ENCODE results near the gene DCN.

DCN gene

DNA sequence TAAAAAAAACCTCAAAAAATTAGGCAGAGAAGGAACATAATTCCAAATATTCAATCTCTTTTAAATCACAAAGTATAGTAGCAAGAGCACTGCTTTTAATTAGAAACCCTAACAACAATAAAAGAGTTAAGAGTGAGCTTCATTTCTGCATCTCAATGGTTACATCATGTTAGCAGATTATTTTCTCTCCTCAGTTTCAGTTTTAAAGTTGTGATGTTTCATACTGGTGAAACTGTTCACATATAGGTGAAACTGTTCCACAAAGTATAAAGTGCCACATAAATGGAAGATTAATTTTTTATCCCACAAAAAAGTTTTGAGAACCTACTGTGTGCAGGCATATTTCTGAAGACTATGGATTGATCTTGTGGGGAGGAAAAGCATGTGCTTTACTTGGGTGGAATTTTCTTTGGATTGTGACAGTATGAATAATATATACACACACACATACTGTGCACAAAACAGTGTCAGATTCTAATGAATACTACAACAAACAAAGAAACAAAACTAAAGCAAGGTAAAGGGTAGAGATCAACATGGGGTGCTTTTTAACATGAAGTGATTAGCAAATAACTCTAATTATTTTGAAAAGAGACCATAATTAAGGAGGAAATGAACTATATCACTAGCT, 88.5 kb downstream of the DCN start:
- no peaks in the 10 kb centered on the region for H3F3A ChIP-seq (ENCODE audit: insufficient read depth, low read length)
- no peak overlapping the region for H3K9ac ChIP-seq (ENCODE audit: low read length)
- H3K36me3 ChIP-seq (ENCODE audit: insufficient read depth, low read length): no peaks in the 10 kb centered on the region
- no peaks in the 10 kb centered on the region for H3K9me2 ChIP-seq (ENCODE audit: low read depth, low read length)
- H3K4me1 ChIP-seq (ENCODE audit: insufficient read depth, low read length, severe bottlenecking): no peaks in the 10 kb centered on the region
- H3K27ac ChIP-seq (ENCODE audit: low read depth, low read length, poor library complexity, severe bottlenecking): no peak overlapping the region
- no peak overlapping the region for H3K4me3 ChIP-seq (ENCODE audit: low read depth, low read length, poor library complexity, severe bottlenecking)
- no peaks in the 10 kb centered on the region for H4K20me1 ChIP-seq (ENCODE audit: insufficient read depth, low read length)
- no peak overlapping the region for H2AFZ ChIP-seq (ENCODE audit: low read length)
- no peak overlapping the region for H3K4me2 ChIP-seq (ENCODE audit: low read length)
- H3K27me3 ChIP-seq (ENCODE audit: insufficient read depth, low read length): no peaks in the 10 kb centered on the region
- H3K9me3 ChIP-seq (ENCODE audit: low read length): no peaks in the 10 kb centered on the region
- no peaks in the 10 kb centered on the region for H3K79me2 ChIP-seq (ENCODE audit: insufficient read depth, low read length)
- TF ChIP-seq, protein P1, sequence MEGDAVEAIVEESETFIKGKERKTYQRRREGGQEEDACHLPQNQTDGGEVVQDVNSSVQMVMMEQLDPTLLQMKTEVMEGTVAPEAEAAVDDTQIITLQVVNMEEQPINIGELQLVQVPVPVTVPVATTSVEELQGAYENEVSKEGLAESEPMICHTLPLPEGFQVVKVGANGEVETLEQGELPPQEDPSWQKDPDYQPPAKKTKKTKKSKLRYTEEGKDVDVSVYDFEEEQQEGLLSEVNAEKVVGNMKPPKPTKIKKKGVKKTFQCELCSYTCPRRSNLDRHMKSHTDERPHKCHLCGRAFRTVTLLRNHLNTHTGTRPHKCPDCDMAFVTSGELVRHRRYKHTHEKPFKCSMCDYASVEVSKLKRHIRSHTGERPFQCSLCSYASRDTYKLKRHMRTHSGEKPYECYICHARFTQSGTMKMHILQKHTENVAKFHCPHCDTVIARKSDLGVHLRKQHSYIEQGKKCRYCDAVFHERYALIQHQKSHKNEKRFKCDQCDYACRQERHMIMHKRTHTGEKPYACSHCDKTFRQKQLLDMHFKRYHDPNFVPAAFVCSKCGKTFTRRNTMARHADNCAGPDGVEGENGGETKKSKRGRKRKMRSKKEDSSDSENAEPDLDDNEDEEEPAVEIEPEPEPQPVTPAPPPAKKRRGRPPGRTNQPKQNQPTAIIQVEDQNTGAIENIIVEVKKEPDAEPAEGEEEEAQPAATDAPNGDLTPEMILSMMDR (IDR thresholded peaks at IDR 0.05; ENCODE audit: low read length): no peak
- no peak for TF ChIP-seq EZH2 (IDR thresholded peaks at IDR 0.05; ENCODE audit: borderline replicate concordance, low read length)

DNA sequence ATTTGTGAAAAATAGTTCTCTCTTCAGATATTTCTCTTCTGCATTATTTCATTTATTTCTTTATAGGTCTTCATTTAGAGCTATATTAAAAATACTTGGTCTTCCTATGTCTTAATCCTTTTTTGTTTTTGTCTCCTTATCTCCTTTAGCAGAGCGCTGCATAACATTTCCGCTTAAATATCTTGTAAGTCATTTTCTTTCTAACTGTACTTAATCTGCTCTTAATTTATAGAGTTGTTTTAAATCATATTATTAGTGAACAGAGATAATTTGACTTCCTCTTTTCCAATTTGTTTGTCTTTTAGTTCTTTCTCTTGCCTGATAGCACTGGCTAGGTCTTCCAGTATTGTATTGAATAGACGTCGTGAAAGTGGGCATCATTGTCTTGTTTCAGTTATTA, 89.3 kb downstream of the DCN start:
- Histone ChIP-seq H3K36me3 (ENCODE audit: insufficient read depth, low read length) (no peaks in the 10 kb centered on the region), H3K27ac (ENCODE audit: low read depth, low read length, poor library complexity, severe bottlenecking) (no peak overlapping the region), H4K20me1 (ENCODE audit: insufficient read depth, low read length) (no peaks in the 10 kb centered on the region), H3K4me1 (ENCODE audit: insufficient read depth, low read length, severe bottlenecking) (no peaks in the 10 kb centered on the region), H3K9me2 (ENCODE audit: low read depth, low read length) (no peaks in the 10 kb centered on the region), H3K9me3 (ENCODE audit: low read length) (no peaks in the 10 kb centered on the region), H3K9ac (ENCODE audit: low read length) (no peak overlapping the region), H3K4me3 (ENCODE audit: low read depth, low read length, poor library complexity, severe bottlenecking) (no peak overlapping the region), H3K4me2 (ENCODE audit: low read length) (no peak overlapping the region), H3K79me2 (ENCODE audit: insufficient read depth, low read length) (no peaks in the 10 kb centered on the region), H3K27me3 (ENCODE audit: insufficient read depth, low read length) (no peaks in the 10 kb centered on the region), H2AFZ (ENCODE audit: low read length) (no peak overlapping the region), H3F3A (ENCODE audit: insufficient read depth, low read length) (no peaks in the 10 kb centered on the region)
- TF ChIP-seq, protein P1 (IDR thresholded peaks at IDR 0.05; ENCODE audit: low read length): no peak
- TF ChIP-seq EZH2 (IDR thresholded peaks at IDR 0.05; ENCODE audit: borderline replicate concordance, low read length): no peak

DNA sequence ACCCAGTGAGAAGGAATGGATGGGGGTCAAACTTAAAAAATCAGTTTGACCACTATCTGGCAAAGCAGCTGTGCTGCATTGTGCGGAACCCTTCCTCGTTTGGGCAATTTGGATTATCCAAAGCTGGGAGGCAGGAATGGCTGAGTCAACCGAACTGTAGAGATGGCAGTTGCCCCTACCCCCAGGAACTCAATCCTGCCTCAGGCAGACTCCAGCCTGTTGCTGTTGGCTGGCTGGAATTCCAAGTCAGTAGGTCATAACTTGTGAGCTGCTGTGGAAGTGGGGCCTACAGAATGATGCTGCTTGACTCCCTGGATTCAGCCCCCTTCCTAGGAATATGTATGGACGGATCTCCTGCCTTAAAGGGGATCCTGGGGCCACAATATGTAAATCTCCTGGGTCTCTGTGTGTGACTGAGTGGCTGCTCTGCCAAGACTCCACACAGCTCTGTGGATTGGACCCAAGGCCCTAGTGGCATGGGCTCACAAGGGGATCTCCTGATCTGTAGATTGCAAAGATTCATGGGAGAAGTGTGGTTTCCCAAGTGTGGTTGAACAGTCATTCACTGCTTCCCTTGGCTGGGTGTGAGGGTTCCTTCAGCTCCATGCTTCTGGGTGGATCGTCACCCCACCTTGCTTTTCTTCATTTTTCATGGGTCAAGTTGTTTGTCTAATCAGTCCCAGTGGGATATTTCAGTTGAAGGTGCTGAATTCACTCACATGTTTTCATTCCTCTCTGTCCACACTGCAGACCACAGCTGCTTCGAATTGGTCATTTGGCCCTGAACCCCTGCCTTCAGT, 90.5 kb downstream of the DCN start:
- Histone ChIP-seq H3K4me1 (ENCODE audit: insufficient read depth, low read length, severe bottlenecking) (no peaks in the 10 kb centered on the region), H3K79me2 (ENCODE audit: insufficient read depth, low read length) (no peaks in the 10 kb centered on the region), H3K27ac (ENCODE audit: low read depth, low read length, poor library complexity, severe bottlenecking) (no peak overlapping the region), H3K4me2 (ENCODE audit: low read length) (no peak overlapping the region), H3K27me3 (ENCODE audit: insufficient read depth, low read length) (no peaks in the 10 kb centered on the region), H2AFZ (ENCODE audit: low read length) (no peak overlapping the region), H3K9me3 (ENCODE audit: low read length) (no peaks in the 10 kb centered on the region), H4K20me1 (ENCODE audit: insufficient read depth, low read length) (no peaks in the 10 kb centered on the region), H3F3A (ENCODE audit: insufficient read depth, low read length) (no peaks in the 10 kb centered on the region), H3K9me2 (ENCODE audit: low read depth, low read length) (no peaks in the 10 kb centered on the region), H3K9ac (ENCODE audit: low read length) (no peak overlapping the region), H3K4me3 (ENCODE audit: low read depth, low read length, poor library complexity, severe bottlenecking) (no peak overlapping the region), H3K36me3 (ENCODE audit: insufficient read depth, low read length) (no peaks in the 10 kb centered on the region)
- TF ChIP-seq, protein P1 (IDR thresholded peaks at IDR 0.05; ENCODE audit: low read length): no peak
- no peak for TF ChIP-seq EZH2 (IDR thresholded peaks at IDR 0.05; ENCODE audit: borderline replicate concordance, low read length)
